Body of pancreas (tissue), 4 donors: ENCODE data around the gene GALNT15. TPM values are rescaled to one million over a fixed set of nuclear protein-coding genes. Genes with fewer than 3 reads are reported as not detected.

Source experiments
- ATAC-seq: fragments of 150-250 bp; one replicate; pipeline ENCODE4 v1.9.1; 2016
- DNase-seq, 4 donors: peaks; one replicate each; pipeline ENCODE4 v3.0.0-alpha.2; 2019
- H3K27ac ChIP-seq, 4 donors: fragments of 200-600 bp; sonication (generic); 1 replicate in 3 of 4; 2 replicates in 1 of 4; pipeline versions ENCODE4 v1.5.1 to v1.6.1; 2016 to 2019; ENCODE audit warnings: mild to moderate bottlenecking in 1 of 4, mixed read lengths in 1 of 4, moderate library complexity in 1 of 4
- H3K27me3 ChIP-seq, 2 donors: fragments of 200-600 bp; sonication (generic); one replicate each; pipeline ENCODE4 v1.6.0; 2016; ENCODE audit warnings: mild to moderate bottlenecking in 1 of 2
- H3K36me3 ChIP-seq, 2 donors: fragments of 200-600 bp; sonication (generic); replicated peaks in 1 of 2; 2 replicates each; pipeline ENCODE4 v1.5.1; 2016; ENCODE audit warnings: low read depth in 2 of 2; ENCODE audit not compliant: insufficient read depth in 1 of 2
- H3K4me1 ChIP-seq: fragments of 200-600 bp; sonication (generic); one replicate; pipeline ENCODE4 v1.6.0; 2016
- H3K4me3 ChIP-seq, 2 donors: fragments of 200-600 bp; sonication (generic); 1 replicate in 1 of 2; 2 replicates in 1 of 2; pipeline ENCODE4 v1.5.1; 2016 to 2019
- H3K9me3 ChIP-seq, 3 donors: fragments of 200-600 bp; sonication (generic); 1 replicate in 2 of 3; 2 replicates in 1 of 3; pipeline ENCODE4 v1.5.1; 2016
- POLR2A ChIP-seq, 3 donors: fragments of 450-650 bp; IDR thresholded peaks; one replicate each; pipeline ENCODE4 v1.6.1; 2016; ENCODE audit warnings: antibody characterized with exemption in 3 of 3, mild to moderate bottlenecking in 2 of 3
- WGBS, 2 donors: methylation state at CpG; one replicate each; pipeline ENCODE4 v1.1.5; 2017; 5-methylcytosine and 5-hydroxymethylcytosine counted together
- intact Hi-C: fragments of 100-400 bp; cut with DNase I; formaldehyde crosslinking; loops from one replicate; pipeline ENCODE4 v1.15.1; 2023
- total RNA-seq, 2 donors: library from RNA; depleted of rRNA; stranded (reverse); fragments of >200 nt; gene quantifications; one replicate each; pipeline ENCODE4 v1.1.0, GENCODE V29; 2016
- TF ChIP-seq, protein P1 (sequence below), 7 experiments: fragments of 450-650 bp in 4 of 7; fragments of 200-600 bp in 3 of 7; sonication (generic) in 3 of 7; IDR thresholded peaks; one replicate each; pipeline ENCODE4 v1.5.1; 2016 to 2019; ENCODE audit warnings: antibody characterized with exemption in 7 of 7

Gene GALNT15
- total RNA-seq, 2 donors from 2014 or later: 21.8 to 26.0 TPM

DNA sequence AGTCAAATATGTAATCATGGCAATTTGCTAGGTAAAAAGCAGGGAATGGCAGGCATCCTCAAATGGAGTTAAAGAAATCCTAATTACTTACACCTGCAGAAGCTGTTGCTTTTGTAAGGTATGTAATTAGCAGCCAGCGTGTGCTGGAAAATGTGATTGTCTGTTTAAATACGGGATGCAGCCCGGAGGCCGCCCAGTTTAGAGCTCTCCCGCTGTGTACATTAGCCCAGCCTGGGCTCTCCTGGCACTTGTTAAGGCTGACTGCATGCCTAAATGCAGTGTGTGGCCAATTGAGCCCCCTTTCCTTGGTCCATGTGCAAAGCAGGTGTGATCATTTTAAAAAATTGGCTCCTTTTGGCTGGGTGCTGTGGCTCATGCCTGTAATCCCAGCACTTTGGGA lies 81.2 kb downstream of the GALNT15 start:
- H3K9me3 ChIP-seq: no peaks in the 10 kb centered on the region
- no peaks in the 10 kb centered on the region for H3K27me3 ChIP-seq
- no peak overlapping the region for H3K4me3 ChIP-seq
- TF ChIP-seq, protein P1, sequence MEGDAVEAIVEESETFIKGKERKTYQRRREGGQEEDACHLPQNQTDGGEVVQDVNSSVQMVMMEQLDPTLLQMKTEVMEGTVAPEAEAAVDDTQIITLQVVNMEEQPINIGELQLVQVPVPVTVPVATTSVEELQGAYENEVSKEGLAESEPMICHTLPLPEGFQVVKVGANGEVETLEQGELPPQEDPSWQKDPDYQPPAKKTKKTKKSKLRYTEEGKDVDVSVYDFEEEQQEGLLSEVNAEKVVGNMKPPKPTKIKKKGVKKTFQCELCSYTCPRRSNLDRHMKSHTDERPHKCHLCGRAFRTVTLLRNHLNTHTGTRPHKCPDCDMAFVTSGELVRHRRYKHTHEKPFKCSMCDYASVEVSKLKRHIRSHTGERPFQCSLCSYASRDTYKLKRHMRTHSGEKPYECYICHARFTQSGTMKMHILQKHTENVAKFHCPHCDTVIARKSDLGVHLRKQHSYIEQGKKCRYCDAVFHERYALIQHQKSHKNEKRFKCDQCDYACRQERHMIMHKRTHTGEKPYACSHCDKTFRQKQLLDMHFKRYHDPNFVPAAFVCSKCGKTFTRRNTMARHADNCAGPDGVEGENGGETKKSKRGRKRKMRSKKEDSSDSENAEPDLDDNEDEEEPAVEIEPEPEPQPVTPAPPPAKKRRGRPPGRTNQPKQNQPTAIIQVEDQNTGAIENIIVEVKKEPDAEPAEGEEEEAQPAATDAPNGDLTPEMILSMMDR (IDR thresholded peaks at IDR 0.05): no peak
- TF ChIP-seq POLR2A (IDR thresholded peaks at IDR 0.05): no peak
- WGBS, 2 donors: 89 to 92% methylated on average over 5 of the region's 5 CpGs
- no peak overlapping the region for H3K27ac ChIP-seq
- H3K36me3 ChIP-seq: peaks cover 0 to 10% of the 10 kb centered on the region in 2 donors
- peaks cover 28% of the 10 kb centered on the region for H3K4me1 ChIP-seq
- DNase-seq (no peak), ATAC-seq (no peak)
- intact Hi-C loops: no loop called here

DNA sequence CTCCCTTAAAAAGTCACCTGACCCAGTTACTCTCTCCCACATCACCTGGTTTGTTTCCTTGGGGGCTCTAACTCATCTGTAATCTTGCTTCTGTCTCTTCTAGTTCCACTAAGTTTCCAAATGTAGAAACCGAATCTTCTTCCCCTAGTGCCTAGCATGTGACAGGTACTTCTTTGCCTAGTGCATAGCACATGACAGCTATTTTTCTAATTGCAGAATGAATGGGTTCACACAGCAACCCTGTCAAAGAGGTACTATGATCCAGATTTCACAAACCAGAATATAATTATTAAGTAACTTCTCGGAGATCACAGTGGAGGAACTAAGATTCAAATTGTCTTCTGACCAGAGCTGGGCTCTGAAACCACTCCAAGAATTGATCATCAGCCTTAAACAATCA lies 82.8 kb downstream of the GALNT15 start:
- peaks cover 0 to 10% of the 10 kb centered on the region in 2 donors for H3K36me3 ChIP-seq
- TF ChIP-seq, protein P1 (IDR thresholded peaks at IDR 0.05): no peak
- no peak for TF ChIP-seq POLR2A (IDR thresholded peaks at IDR 0.05)
- intact Hi-C loops: no loop called here
- no peak for DNase-seq
- ATAC-seq: no peak
- H3K4me3 ChIP-seq: no peak overlapping the region
- peaks cover 16% of the 10 kb centered on the region for H3K4me1 ChIP-seq
- H3K27me3 ChIP-seq: no peaks in the 10 kb centered on the region
- H3K27ac ChIP-seq: no peak overlapping the region
- 71 to 78% methylated on average over 2 of the region's 2 CpGs for WGBS, 2 donors
- no peaks in the 10 kb centered on the region for H3K9me3 ChIP-seq

DNA sequence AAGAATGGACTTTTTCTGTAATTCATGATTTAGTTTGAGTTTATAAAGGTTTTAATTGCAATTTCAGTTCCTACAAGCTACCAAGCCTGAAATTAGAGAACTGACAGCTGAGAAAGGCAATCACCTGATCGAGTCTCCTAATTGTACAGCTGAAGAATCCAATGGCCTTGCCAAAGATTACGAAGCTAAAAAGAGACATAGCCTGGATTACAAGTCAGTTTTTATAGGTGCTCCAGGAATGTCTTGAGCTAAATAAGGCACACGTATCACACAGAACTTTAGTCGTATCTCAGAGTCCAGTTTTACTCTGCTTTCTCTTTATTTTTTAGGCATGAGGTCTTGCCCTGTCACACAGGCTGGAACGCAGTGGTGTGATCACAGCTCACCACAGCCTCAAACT lies 83.7 kb downstream of the GALNT15 start:
- DNase-seq: no peak
- no peak overlapping the region for H3K27ac ChIP-seq
- no peak for ATAC-seq
- no peak for TF ChIP-seq POLR2A (IDR thresholded peaks at IDR 0.05)
- TF ChIP-seq, protein P1 (IDR thresholded peaks at IDR 0.05): no peak
- 64 to 73% methylated on average over 5 of the region's 5 CpGs for WGBS, 2 donors
- peaks cover 0 to 10% of the 10 kb centered on the region in 2 donors for H3K36me3 ChIP-seq
- intact Hi-C loops: no loop called here
- no peaks in the 10 kb centered on the region for H3K27me3 ChIP-seq
- no peak overlapping the region for H3K4me3 ChIP-seq
- peaks cover 7% of the 10 kb centered on the region for H3K4me1 ChIP-seq
- H3K9me3 ChIP-seq: no peaks in the 10 kb centered on the region

DNA sequence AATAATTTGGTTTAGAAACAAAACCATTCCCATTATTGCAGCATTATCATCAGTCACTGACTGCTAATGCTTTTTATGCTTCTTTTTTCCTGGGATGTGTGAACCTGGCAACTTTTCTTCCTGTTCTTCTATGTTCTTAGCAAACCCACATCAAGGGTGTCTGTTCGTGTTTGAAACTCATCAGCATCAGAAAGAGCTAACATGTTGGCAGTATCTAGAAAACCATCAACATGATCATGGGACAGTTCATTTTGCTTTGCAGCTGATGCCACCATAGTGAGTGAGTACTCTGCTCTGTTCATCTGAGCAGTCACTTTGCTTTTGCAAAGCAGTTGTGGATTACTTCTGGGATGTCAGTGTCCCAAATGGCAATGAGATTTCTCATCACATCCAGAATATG lies 84.4 kb downstream of the GALNT15 start:
- ATAC-seq (no peak), DNase-seq (no peak)
- Histone ChIP-seq H3K4me3 (no peak overlapping the region), H3K4me1 (peaks cover 2% of the 10 kb centered on the region), H3K36me3 (peaks cover 0 to 10% of the 10 kb centered on the region in 2 donors), H3K27ac (no peak overlapping the region), H3K9me3 (no peaks in the 10 kb centered on the region), H3K27me3 (no peaks in the 10 kb centered on the region)
- WGBS, 2 donors: 70 to 79% methylated on average over 1 of the region's 1 CpG
- no peak for TF ChIP-seq POLR2A (IDR thresholded peaks at IDR 0.05)
- TF ChIP-seq, protein P1 (IDR thresholded peaks at IDR 0.05): no peak
- intact Hi-C loops: no loop called here

DNA sequence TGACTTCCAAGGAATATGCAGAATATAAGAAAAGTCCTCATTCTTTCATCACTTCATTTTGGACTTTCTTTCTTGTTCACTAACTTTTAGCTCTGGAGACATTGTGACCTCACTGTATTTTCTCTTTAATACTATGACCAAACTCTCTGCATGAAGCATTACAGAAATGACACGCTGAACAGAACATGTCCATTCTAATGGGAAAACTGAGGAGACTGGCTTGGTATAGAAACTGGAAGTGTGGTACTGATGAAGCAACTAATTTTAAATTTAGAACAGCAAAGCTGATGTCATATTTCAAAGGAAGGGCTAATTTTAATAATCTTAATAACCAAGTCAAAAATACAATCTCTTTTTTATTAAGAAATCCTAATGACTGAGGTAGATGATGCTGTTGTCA lies 85.6 kb downstream of the GALNT15 start:
- TF ChIP-seq, protein P1 (IDR thresholded peaks at IDR 0.05): no peak
- no peak for TF ChIP-seq POLR2A (IDR thresholded peaks at IDR 0.05)
- ATAC-seq (no peak), DNase-seq (no peak)
- Histone ChIP-seq H3K27ac (no peak overlapping the region), H3K4me3 (no peak overlapping the region), H3K27me3 (no peaks in the 10 kb centered on the region), H3K4me1 (peaks cover 5% of the 10 kb centered on the region), H3K36me3 (peaks cover 0 to 10% of the 10 kb centered on the region in 2 donors), H3K9me3 (no peaks in the 10 kb centered on the region)
- 68 to 82% methylated on average over 1 of the region's 1 CpG for WGBS, 2 donors
- intact Hi-C loops: no loop called here
